Upper lobe of left lung (tissue), 6 donors: ENCODE results near the gene HNRNPDL. TPM values are rescaled to one million over a fixed set of nuclear protein-coding genes. Genes with fewer than 3 reads are reported as not detected.
A peak's percentile ranks its signal among the peaks of the same experiment; 100 is the strongest.

Experiments used
- ATAC-seq, 2 donors: fragments of 200-7000 bp; cut with Tn5 transposase; one replicate each; pipeline ENCODE4 v1.9.1; 2022; ENCODE audit warnings: mild to moderate bottlenecking in 2 of 2, moderate library complexity in 2 of 2; ENCODE audit not compliant: low FRiP score in 2 of 2
- DNase-seq, 2 donors: peaks; one replicate each; pipeline ENCODE4 v3.0.0-alpha.2; 2019 to 2020
- H3K27ac ChIP-seq, 4 donors: fragments of 200-600 bp; sonication (generic); one replicate each; pipeline ENCODE4 v1.5.1; 2016 to 2019
- H3K27me3 ChIP-seq, 4 donors: fragments of 200-600 bp; sonication (generic); one replicate each; pipeline ENCODE4 v1.5.1; 2017 to 2019
- H3K36me3 ChIP-seq, 4 donors: fragments of 200-600 bp; sonication (generic); one replicate each; pipeline ENCODE4 v1.5.1; 2016 to 2019
- H3K4me1 ChIP-seq, 4 donors: fragments of 200-600 bp; sonication (generic); one replicate each; pipeline ENCODE4 v1.5.1; 2018 to 2019
- H3K4me3 ChIP-seq, 4 donors: fragments of 200-600 bp; sonication (generic); one replicate each; pipeline ENCODE4 v1.5.1; 2017 to 2019; ENCODE audit warnings: mild to moderate bottlenecking in 2 of 4, moderate library complexity in 1 of 4
- H3K9me3 ChIP-seq, 4 donors: fragments of 200-600 bp; sonication (generic); one replicate each; pipeline ENCODE4 v1.5.1; 2018 to 2019
- EP300 ChIP-seq, 4 donors: sonication (generic); formaldehyde crosslinking; IDR thresholded peaks; one replicate each; pipeline ENCODE4 v1.5.1; 2017; ENCODE audit warnings: antibody characterized with exemption in 4 of 4, control low read depth in 2 of 4
- POLR2A ChIP-seq, 4 donors: fragments of 450-650 bp; IDR thresholded peaks; one replicate each; pipeline ENCODE4 v1.5.1; 2016 to 2017; ENCODE audit warnings: antibody characterized with exemption in 4 of 4, mild to moderate bottlenecking in 2 of 4
- POLR2AphosphoS5 ChIP-seq, 2 donors: sonication (generic); formaldehyde crosslinking; IDR thresholded peaks; one replicate each; pipeline ENCODE4 v1.5.1; 2017; ENCODE audit warnings: antibody characterized with exemption in 2 of 2
- WGBS, 2 donors: methylation state at CpG; one replicate each; pipeline ENCODE4 v1.1.5; 2017 to 2018; 5-methylcytosine and 5-hydroxymethylcytosine counted together
- small RNA-seq, 4 donors: library from RNA; depleted of rRNA; stranded (forward); fragments of <200 nt; gene quantifications; one replicate each; pipeline ENCODE3, GENCODE V24; 2016
- total RNA-seq, 6 donors: library from RNA; depleted of rRNA in 4 of 6; stranded (reverse); fragments of >200 nt in 4 of 6; gene quantifications; one replicate each; pipeline versions ENCODE4 v1.1.0 to v1.2.1, GENCODE V29; 2016 to 2021
- TF ChIP-seq, protein P1 (sequence below), 6 experiments: fragments of 450-650 bp in 4 of 6; fragments of 200-600 bp in 2 of 6; sonication (generic) in 2 of 6; IDR thresholded peaks; one replicate each; pipeline ENCODE4 v1.5.1; 2016 to 2019; ENCODE audit warnings: antibody characterized with exemption in 6 of 6
- donor health status: DM: no; HTN: no; CAD: no; lungs with moderate emphysema.
- donor health status: DM: no; HTN: yes; CAD: no; lungs with severe emphysema.

The HNRNPDL gene
- total RNA-seq, 6 donors from 2014 or later, result 141 to 249 (median 186) TPM

GRCh38 chr4:82376109-82376508 is 54.2 kb downstream of the HNRNPDL start:
- ATAC-seq, result no peak
- Histone ChIP-seq H3K4me3 (no peak overlapping the region), H3K27me3 (no peaks in the 10 kb centered on the region), H3K4me1 (peaks cover 14 to 20% (median 17%) of the 10 kb centered on the region in 4 donors), H3K36me3 (peaks cover 0 to 3% (median 0%) of the 10 kb centered on the region in 4 donors), H3K27ac (no peak overlapping the region), H3K9me3 (no peaks in the 10 kb centered on the region)
- no peak for TF ChIP-seq EP300 (IDR thresholded peaks at IDR 0.05)
- TF ChIP-seq POLR2A (IDR thresholded peaks at IDR 0.05), result no peak
- no peak for TF ChIP-seq POLR2AphosphoS5 (IDR thresholded peaks at IDR 0.05)
- TF ChIP-seq, protein P1, sequence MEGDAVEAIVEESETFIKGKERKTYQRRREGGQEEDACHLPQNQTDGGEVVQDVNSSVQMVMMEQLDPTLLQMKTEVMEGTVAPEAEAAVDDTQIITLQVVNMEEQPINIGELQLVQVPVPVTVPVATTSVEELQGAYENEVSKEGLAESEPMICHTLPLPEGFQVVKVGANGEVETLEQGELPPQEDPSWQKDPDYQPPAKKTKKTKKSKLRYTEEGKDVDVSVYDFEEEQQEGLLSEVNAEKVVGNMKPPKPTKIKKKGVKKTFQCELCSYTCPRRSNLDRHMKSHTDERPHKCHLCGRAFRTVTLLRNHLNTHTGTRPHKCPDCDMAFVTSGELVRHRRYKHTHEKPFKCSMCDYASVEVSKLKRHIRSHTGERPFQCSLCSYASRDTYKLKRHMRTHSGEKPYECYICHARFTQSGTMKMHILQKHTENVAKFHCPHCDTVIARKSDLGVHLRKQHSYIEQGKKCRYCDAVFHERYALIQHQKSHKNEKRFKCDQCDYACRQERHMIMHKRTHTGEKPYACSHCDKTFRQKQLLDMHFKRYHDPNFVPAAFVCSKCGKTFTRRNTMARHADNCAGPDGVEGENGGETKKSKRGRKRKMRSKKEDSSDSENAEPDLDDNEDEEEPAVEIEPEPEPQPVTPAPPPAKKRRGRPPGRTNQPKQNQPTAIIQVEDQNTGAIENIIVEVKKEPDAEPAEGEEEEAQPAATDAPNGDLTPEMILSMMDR (IDR thresholded peaks at IDR 0.05), result no peak
- 76 to 78% methylated on average over 4 of the region's 4 CpGs for WGBS, 2 donors
- no peak for DNase-seq

GRCh38 chr4:82373816-82374625 is 56.2 kb downstream of the HNRNPDL start, which contains the start of gene HNRNPD:
TSS of gene HNRNPD (minus strand) at chr4:82373991. CDS start at chr4:82373678, 313 bp downstream.
- peaks cover 34 to 41% (median 38%) of the 10 kb centered on the region in 4 donors for H3K4me1 ChIP-seq
- H3K27ac ChIP-seq, result peak within 1 kb of the TSS; percentile 98 to 100 (median 100)
- H3K27me3 ChIP-seq, result no peaks in the 10 kb centered on the region
- ATAC-seq, result peak; percentile 95 to 98
- DNase-seq, result peak; percentile 97 to 98
- peak within 1 kb of the TSS; percentile 62 to 96 (median 86) for H3K4me3 ChIP-seq
- no peaks in the 10 kb centered on the region for H3K9me3 ChIP-seq
- WGBS, 2 donors, result 1% methylated on average over 68 to 81 of the region's 83 CpGs
- peak in 2 of 4 donors; percentile 41 to 56 for TF ChIP-seq EP300 (IDR thresholded peaks at IDR 0.05)
- TF ChIP-seq, protein P1 (IDR thresholded peaks at IDR 0.05), result peak in 2 of 6 experiments; percentile 13 to 30
- peak; percentile 44 to 91 (median 76) for TF ChIP-seq POLR2A (IDR thresholded peaks at IDR 0.05)
- peak; percentile 92 to 94 for TF ChIP-seq POLR2AphosphoS5 (IDR thresholded peaks at IDR 0.05)
- H3K36me3 ChIP-seq, result peaks cover 0 to 5% (median 0%) of the 10 kb centered on the region in 4 donors

DNA sequence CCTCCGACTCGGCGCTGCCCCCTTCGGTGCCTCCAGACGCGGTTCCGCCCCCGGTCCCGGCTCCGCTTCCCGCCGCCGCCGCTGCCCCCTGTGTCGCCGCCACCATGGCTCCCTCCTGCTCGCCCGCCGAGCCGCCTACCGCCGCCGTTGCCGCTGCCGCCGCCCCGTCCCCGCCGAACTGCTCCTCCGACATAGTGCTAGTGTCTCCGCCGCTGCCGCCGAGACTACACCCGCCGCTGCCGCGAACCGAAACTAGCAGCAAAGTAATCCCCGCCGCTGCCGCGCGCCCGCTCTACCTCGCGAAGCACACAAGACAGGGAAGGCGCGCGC is 56.8 kb downstream of the HNRNPDL start:
- H3K9me3 ChIP-seq, result no peaks in the 10 kb centered on the region
- TF ChIP-seq, protein P1 (IDR thresholded peaks at IDR 0.05), result peak in 1 of 6 experiments; percentile 7
- TF ChIP-seq EP300 (IDR thresholded peaks at IDR 0.05) (no peak), POLR2AphosphoS5 (IDR thresholded peaks at IDR 0.05) (no peak), POLR2A (IDR thresholded peaks at IDR 0.05) (no peak)
- peaks cover 38 to 47% (median 43%) of the 10 kb centered on the region in 4 donors for H3K4me1 ChIP-seq
- peak overlapping the region; percentile 62 to 96 (median 86) for H3K4me3 ChIP-seq
- 0 to 1% methylated on average over 16 to 50 of the region's 50 CpGs for WGBS, 2 donors
- peak overlapping the region; percentile 98 to 100 (median 100) for H3K27ac ChIP-seq
- H3K36me3 ChIP-seq, result peaks cover 0 to 11% (median 0%) of the 10 kb centered on the region in 4 donors
- H3K27me3 ChIP-seq, result no peaks in the 10 kb centered on the region
- ATAC-seq (peak in 1 of 2 donors; percentile 49), DNase-seq (no peak)

Small RNAs within 50 kb of the gene (small RNA-seq; reads per million reads assigned to genes)
- gene RF00150, result 0 to 0.06 (median 0) reads per million in 4 donors

Other genes with a start within 250 kb of the HNRNPDL start
- gene HNRNPD, start 56.5 kb downstream of the HNRNPDL start, total RNA-seq, result 100 to 1,000 TPM in 5 of 6 donors, 10 to 100 TPM in 1; 75.9 to 182 (median 135) TPM
- 10 to 100 TPM in 5 of 6 donors, 1 to 10 TPM in 1; 8.4 to 29.9 (median 25.8) TPM for gene ENOPH1, start 128 bp upstream of the HNRNPDL start, total RNA-seq
- gene TMEM150C, start 131.5 kb upstream of the HNRNPDL start, total RNA-seq, result 1 to 10 TPM; 2.7 to 6.8 (median 4.9) TPM